SKM-1 (cell line): ENCODE results near the gene MGAT3.

Source experiments
- DNase-seq: peaks from one replicate; lab custom pipeline; 2025; ENCODE audit not compliant: unreplicated experiment; lab: John Stamatoyannopoulos, UW

The MGAT3 gene

GRCh38 chr22:39470451-39471291 lies 13.9 kb downstream of the MGAT3 start:
- no peak for DNase-seq

GRCh38 chr22:39471381-39472141 lies 14.7 kb downstream of the MGAT3 start:
- DNase-seq, result peak; percentile 17

- DNase-seq, result no peak
Measured at GRCh38 chr22:39472570-39473556, 16.1 kb downstream of the MGAT3 start.

- DNase-seq, result no peak
Measured at GRCh38 chr22:39473851-39474250, 17.0 kb downstream of the MGAT3 start.

GRCh38 chr22:39474351-39475111 lies 17.7 kb downstream of the MGAT3 start:
- DNase-seq, result no peak

GRCh38 chr22:39475337-39475736 lies 18.5 kb downstream of the MGAT3 start:
- DNase-seq, result no peak

GRCh38 chr22:39475902-39476301 lies 19.1 kb downstream of the MGAT3 start:
- DNase-seq, result no peak

GRCh38 chr22:39476664-39477063 lies 19.9 kb downstream of the MGAT3 start:
- no peak for DNase-seq

- no peak for DNase-seq
Measured at GRCh38 chr22:39477542-39477941, 20.7 kb downstream of the MGAT3 start.

GRCh38 chr22:39478441-39478850 lies 21.6 kb downstream of the MGAT3 start:
- DNase-seq, result no peak

- no peak for DNase-seq
Measured at GRCh38 chr22:39479254-39479653, 22.4 kb downstream of the MGAT3 start.

- no peak for DNase-seq
Measured at GRCh38 chr22:39480557-39480956, 23.7 kb downstream of the MGAT3 start.

GRCh38 chr22:39481054-39481453 lies 24.2 kb downstream of the MGAT3 start:
- no peak for DNase-seq

GRCh38 chr22:39481595-39481994 lies 24.8 kb downstream of the MGAT3 start:
- no peak for DNase-seq

- DNase-seq, result no peak
Measured at GRCh38 chr22:39482768-39483167, 26.0 kb downstream of the MGAT3 start.

GRCh38 chr22:39486951-39487825 lies 30.4 kb downstream of the MGAT3 start:
- DNase-seq, result no peak

- no peak for DNase-seq
Measured at GRCh38 chr22:39487826-39488520, 31.2 kb downstream of the MGAT3 start.

- DNase-seq, result no peak
Measured at GRCh38 chr22:39488563-39489083, 31.8 kb downstream of the MGAT3 start.
